WTC11 (cell line): ENCODE data around the gene EYA2.

Experiments used
- CBFB ChIP-seq: sonication (generic); formaldehyde crosslinking; IDR thresholded peaks from 2 replicates; pipeline ENCODE4 v1.8.1; 2022; ENCODE audit warnings: mild to moderate bottlenecking, low read depth, missing genetic modification reagents
- CTCF ChIP-seq: fragments of 200-600 bp; IDR thresholded peaks from 2 replicates; pipeline ENCODE4 v1.8.0; 2022; ENCODE audit warnings: antibody characterized with exemption
- IRF2 ChIP-seq: sonication (generic); formaldehyde crosslinking; IDR thresholded peaks from 2 replicates; pipeline ENCODE4 v1.8.0; 2022; ENCODE audit warnings: low read depth, missing genetic modification reagents, borderline replicate concordance
- TF ChIP-seq, protein P1 (sequence below): sonication (generic); formaldehyde crosslinking; IDR thresholded peaks from 2 replicates; pipeline ENCODE4 v1.8.1; 2022; ENCODE audit warnings: missing genetic modification reagents, borderline replicate concordance
- TF ChIP-seq, protein P2 (sequence below): sonication (generic); formaldehyde crosslinking; IDR thresholded peaks from 2 replicates; pipeline ENCODE4 v1.8.0; 2022; ENCODE audit warnings: mild to moderate bottlenecking, missing genetic modification reagents

DNA sequence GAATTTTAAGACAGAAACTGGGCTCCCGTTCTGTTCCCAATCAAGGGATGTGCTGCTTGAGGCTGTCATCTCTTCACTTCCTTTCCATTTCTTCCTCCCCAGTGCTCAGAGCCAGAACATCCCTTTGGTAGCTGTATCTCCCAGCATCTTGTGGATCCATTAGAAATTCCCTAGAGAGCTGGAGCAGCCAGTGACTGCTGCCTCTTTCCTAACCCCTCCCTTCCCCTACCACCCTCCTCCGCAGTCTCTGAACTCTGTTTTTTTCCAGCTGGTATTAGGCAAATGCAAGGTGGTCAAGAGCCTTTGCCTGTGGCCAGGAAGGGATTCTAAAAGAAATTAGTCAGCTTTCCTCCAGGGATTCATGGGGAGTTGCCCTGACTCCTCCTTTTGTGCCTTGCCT is 208.0 kb downstream of the EYA2 start:
- no peak for TF ChIP-seq CBFB (CRISPR knock-in tag)
- TF ChIP-seq, protein P1, sequence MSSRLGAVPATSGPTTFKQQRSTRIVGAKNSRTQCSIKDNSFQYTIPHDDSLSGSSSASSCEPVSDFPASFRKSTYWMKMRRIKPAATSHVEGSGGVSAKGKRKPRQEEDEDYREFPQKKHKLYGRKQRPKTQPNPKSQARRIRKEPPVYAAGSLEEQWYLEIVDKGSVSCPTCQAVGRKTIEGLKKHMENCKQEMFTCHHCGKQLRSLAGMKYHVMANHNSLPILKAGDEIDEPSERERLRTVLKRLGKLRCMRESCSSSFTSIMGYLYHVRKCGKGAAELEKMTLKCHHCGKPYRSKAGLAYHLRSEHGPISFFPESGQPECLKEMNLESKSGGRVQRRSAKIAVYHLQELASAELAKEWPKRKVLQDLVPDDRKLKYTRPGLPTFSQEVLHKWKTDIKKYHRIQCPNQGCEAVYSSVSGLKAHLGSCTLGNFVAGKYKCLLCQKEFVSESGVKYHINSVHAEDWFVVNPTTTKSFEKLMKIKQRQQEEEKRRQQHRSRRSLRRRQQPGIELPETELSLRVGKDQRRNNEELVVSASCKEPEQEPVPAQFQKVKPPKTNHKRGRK (CRISPR knock-in tag) = no peak
- TF ChIP-seq IRF2 (CRISPR knock-in tag) = no peak
- TF ChIP-seq, protein P2, sequence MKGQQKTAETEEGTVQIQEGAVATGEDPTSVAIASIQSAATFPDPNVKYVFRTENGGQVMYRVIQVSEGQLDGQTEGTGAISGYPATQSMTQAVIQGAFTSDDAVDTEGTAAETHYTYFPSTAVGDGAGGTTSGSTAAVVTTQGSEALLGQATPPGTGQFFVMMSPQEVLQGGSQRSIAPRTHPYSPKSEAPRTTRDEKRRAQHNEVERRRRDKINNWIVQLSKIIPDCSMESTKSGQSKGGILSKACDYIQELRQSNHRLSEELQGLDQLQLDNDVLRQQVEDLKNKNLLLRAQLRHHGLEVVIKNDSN = no peak
- no peak for TF ChIP-seq CTCF
